HG03280 (cell line): ENCODE data around the gene SMO.
"Not testable (repeated sequence)": the region's sequence is repeated elsewhere in the genome, so short reads cannot be mapped to it uniquely, and the experiment has no call there.

ENCODE experiments used
- ATAC-seq: cut with Tn5 transposase; IDR thresholded peaks from one replicate; pipeline ENCODE4 v1.9.1; 2021; ENCODE audit warnings: mild to moderate bottlenecking, moderate library complexity; ENCODE audit not compliant: unreplicated experiment

Gene SMO

DNA sequence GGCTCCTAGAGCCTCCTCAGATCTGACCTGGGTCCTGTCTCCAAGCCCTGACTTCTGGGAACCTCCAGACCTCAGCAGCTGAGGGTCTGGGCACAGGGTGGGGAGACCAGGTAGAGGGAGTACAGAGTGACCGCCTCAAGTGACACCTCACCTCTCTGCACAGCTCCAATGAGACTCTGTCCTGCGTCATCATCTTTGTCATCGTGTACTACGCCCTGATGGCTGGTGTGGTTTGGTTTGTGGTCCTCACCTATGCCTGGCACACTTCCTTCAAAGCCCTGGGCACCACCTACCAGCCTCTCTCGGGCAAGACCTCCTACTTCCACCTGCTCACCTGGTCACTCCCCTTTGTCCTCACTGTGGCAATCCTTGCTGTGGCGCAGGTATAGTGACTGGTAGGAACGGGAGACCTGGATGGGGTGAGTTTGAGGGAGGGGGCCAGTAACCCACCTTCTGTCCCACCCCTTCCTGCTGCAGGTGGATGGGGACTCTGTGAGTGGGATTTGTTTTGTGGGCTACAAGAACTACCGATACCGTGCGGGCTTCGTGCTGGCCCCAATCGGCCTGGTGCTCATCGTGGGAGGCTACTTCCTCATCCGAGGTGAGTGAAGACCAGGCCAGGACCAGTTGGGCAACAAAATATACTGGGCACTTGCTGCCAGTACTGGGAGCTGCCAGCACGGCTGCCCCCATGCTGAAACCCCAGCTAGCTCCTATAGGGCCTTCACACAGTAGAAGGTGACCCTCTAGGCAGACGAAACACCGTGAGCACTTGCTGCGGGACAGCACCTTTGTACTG lies 17.8 kb downstream of the SMO start:
- no peak for ATAC-seq

DNA sequence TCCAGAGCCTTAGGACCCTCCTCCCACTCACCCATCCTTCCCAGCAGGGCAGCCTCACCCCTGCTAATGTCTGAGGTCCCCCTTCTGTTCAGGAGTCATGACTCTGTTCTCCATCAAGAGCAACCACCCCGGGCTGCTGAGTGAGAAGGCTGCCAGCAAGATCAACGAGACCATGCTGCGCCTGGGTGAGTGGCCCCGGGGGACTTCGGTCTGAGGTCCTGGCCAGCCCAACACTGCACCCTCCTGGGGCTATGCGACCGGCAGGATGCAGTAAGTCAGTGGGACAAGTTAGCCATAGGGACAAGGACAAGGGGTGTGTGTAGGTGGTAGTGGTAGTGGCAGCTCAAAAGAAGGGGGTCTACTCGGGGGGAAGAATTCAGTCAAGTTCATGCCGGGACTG lies 20.2 kb downstream of the SMO start:
- no peak for ATAC-seq

DNA sequence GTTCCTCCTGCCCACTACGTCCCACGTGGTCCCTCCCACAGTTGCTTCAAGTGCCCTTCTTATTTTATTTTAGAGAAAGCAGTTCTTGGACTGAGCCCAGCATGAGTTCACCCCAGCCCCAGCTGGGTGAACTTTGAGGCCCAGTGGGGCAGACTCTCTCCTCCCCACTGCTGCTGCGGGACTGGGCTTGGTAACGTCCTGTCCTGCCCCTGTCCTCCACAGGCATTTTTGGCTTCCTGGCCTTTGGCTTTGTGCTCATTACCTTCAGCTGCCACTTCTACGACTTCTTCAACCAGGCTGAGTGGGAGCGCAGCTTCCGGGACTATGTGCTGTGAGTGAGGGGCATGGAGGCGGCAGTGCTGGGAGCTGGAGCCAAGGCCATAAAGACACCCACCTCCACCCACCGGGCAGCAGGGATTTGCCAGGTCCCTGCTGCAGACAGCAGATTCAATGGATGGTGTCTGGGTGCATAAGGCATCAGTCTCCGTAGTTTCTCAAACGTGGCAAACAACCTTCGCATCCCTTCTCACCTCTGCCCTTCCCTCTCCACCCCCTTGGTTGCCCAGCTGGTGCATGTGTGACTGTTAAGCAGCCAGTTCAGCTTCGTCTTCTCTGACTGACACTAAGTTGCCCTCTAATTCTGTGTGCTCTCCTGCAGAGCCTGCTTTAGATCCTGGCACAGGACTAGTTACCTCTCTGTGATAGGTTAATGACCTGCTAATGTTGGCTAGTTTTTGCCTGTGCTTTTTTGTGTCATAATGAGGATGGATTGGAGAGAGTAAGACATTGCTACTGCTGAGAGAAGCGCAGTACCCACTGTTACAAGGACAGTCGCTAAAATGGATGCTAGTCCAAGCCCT lies 20.9 kb downstream of the SMO start:
- no peak for ATAC-seq

DNA sequence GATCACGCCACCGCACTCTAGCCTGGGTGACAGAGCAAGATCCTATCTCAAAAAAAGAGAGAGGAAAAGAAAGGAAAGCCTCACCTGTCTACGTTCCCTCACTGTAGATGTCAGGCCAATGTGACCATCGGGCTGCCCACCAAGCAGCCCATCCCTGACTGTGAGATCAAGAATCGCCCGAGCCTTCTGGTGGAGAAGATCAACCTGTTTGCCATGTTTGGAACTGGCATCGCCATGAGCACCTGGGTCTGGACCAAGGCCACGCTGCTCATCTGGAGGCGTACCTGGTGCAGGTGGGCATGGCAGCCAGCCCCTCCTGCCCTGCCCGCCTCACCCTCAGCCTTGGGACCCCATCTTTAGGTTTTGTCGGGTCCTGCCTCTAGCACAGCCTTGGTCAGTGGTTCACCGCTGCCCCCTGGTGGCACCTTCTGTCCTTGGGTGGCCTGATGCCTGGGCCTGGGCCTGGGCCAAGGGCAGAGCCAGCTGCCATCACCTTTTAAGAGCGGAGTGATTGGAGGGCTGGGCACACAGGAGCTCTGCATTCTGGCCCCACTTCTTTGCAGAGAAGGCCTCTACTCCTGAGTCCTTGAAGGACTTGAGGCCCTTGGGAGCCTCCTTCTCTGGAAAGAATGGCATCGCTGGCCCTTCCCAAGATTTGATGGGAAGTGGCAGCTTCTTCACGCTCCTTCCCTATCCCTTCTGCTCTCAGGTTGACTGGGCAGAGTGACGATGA lies 22.0 kb downstream of the SMO start:
- no peak for ATAC-seq

DNA sequence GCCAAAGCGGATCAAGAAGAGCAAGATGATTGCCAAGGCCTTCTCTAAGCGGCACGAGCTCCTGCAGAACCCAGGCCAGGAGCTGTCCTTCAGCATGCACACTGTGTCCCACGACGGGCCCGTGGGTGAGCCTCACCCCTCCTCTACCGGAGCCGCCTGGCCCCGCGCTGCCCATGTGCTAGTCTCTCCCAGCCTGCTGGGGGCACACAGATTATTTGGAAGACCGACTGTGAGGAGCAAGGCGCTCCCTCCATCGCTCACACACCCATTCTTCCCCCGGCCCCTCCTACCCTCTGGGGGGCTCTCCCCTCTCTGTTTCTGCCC lies 22.5 kb downstream of the SMO start:
- no peak for ATAC-seq

DNA sequence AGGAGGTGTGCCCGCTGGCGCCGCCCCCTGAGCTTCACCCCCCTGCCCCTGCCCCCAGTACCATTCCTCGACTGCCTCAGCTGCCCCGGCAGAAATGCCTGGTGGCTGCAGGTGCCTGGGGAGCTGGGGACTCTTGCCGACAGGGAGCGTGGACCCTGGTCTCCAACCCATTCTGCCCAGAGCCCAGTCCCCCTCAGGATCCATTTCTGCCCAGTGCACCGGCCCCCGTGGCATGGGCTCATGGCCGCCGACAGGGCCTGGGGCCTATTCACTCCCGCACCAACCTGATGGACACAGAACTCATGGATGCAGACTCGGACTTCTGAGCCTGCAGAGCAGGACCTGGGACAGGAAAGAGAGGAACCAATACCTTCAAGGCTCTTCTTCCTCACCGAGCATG lies 23.7 kb downstream of the SMO start:
- no peak for ATAC-seq

DNA sequence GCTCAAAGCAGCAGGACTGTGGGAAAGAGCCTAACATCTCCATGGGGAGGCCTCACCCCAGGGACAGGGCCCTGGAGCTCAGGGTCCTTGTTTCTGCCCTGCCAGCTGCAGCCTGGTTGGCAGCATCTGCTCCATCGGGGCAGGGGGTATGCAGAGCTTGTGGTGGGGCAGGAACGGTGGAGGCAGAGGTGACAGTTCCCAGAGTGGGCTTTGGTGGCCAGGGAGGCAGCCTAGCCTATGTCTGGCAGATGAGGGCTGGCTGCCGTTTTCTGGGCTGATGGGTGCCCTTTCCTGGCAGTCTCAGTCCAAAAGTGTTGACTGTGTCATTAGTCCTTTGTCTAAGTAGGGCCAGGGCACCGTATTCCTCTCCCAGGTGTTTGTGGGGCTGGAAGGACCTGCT lies 24.2 kb downstream of the SMO start:
- no peak for ATAC-seq

DNA sequence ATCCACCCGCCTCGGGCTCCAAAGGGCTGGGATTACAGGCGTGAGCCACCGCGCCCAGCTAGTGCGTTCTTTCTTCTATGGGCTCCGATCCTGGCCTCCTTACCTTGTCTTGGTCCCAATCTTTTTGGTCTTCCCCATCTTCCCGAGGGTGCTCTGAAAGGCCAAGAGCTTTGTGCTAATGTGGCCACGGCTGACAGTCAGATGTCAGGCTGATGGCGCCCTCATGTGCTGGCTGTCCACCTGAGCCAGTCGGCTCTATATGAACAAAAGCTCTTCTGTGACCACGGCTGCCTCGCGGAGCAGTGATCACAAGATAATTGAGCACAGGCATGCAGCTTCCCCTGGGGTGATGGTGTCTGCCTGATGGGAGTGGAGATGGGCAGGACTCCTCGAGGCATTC lies 25.4 kb downstream of the SMO start:
- ATAC-seq, result no peak

DNA sequence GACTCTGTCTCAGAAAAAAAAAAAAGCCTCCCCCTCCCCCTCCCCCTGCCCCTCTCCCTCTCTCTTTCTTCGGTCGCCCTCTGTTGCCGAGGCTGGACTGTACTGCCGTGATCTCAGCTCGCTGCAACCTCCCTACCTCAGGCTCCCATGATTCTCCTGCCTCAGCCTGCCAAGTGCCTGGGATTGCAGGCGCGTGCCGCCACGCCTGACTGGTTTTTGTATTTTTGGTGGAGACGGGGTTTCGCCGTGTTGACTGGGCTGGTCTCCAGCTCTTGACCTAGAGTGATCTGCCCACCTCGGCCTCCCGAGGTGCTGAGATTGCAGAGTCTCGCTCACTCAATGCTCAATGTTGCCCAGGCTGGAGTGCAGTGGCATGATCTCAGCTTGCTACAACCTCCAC lies 27.3 kb downstream of the SMO start:
- ATAC-seq, result not testable (repeated sequence)

DNA sequence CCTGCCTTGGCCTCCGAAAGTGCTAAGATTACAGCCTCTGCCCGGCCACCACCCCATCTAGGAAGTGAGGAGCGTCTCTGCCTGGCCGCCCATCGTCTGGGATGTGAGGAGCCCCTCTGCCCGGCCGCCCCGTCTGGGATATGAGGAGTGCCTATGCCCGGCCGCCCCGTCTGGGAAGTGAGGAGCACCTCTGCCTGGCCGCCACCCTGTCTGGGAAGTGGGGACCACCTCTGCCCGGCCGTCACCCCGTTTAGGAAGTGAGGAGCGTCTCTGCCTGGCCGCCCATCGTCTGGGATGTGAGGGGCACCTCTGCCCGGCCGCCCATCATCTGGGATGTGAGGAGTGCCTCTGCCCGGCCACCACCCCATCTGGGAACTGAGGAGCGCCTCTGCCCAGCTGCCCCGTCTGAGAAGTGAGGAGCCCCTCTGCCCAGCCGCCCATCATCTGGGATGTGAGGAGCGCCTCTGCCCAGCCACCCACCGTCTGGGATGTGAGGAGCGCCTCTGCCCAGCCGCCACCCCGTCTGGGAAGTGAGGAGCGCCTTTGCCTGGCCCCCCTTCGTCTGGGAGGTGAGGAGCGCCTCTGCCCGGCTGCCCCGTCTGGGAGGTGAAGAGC lies 27.8 kb downstream of the SMO start:
- not testable (repeated sequence) for ATAC-seq

DNA sequence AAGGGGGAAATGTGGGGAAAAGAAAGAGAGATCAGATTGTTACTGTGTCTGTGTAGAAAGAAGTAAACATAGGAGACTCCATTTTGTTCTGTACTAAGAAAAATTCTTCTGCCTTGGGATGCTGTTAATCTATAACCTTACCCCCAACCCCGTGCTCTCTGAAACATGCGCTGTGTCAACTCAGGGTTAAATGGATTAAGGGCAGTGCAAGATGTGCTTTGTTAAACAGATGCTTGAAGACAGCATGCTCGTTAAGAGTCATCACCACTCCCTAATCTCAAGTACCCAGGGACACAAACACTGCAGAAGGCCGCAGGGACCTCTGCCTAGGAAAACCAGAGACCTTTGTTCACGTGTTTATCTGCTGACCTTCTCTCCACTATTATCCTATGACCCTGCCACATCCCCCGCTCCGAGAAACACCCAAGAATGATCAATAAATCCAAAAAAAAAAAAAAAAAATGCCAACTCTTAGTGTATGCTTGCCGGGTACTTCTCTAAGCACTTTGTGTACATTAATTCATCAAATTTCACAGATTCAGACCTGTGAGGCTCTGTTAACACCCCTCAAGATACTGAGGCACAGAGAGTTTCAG lies 28.5 kb downstream of the SMO start:
- not testable (repeated sequence) for ATAC-seq

DNA sequence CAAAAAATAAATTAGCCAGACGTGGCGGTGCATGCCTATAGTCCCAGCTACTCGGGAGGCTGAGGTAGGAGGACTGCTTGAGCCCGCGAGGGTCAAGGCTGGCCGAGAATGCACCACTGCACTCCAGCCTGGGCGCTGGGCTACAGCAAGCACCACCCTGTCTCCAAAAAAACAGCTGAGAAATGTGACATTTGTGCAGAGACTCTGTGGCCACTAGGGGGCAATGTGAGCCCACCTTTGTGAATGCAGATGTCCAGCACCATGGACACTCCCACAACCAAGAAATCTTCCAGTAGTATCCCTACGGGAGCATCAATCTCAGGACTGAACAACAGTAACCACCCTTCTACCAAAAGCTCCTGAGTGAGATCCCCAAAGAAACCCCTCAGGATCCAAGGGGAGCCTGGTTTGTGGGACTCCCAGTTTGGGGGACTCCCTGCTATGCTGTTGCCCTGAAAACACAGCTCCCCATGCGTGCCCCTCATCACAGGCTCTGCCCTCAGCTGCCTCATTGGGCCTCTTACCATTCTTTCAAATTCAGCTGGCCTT lies 30.2 kb downstream of the SMO start:
- no peak for ATAC-seq

DNA sequence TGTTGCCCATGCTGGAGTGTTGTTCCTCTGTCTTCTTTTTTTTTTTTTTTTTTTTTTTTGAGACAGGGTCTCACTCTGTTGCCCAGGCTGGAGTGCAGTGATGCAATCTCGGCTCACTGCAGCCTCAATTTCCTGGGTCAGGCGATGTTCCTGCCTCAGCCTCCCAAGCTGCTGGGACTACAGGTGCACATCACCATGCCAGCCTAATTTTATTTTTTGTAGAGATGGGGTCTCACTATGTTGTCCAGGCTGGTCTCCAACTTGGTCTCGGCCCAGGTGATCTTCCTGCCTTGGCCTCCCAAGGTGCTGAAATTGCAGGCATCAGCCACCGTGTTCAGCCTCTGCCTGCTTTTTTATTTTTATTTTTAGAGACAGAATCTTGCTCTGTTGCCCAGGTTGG lies 30.7 kb downstream of the SMO start:
- ATAC-seq, result not testable (repeated sequence)

DNA sequence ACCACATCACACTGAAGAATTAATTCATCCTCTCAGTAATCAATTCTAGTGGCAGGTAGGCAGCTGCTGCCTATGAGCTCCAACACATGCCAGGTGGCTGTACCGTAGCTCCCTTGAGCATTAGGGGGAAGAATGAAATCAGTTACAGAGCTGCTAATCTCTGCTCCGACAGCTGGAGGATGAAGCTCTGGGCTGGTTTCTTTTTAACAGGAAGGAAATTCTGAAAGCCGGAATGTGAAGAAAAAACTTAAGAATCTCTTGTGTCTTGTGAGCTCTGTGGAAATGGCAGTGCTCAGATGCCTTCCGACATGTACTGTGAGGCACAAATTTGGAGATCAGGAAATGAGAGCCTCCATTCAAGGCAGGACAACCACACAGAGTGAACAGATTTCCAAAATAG lies 33.6 kb downstream of the SMO start:
- ATAC-seq, result no peak

DNA sequence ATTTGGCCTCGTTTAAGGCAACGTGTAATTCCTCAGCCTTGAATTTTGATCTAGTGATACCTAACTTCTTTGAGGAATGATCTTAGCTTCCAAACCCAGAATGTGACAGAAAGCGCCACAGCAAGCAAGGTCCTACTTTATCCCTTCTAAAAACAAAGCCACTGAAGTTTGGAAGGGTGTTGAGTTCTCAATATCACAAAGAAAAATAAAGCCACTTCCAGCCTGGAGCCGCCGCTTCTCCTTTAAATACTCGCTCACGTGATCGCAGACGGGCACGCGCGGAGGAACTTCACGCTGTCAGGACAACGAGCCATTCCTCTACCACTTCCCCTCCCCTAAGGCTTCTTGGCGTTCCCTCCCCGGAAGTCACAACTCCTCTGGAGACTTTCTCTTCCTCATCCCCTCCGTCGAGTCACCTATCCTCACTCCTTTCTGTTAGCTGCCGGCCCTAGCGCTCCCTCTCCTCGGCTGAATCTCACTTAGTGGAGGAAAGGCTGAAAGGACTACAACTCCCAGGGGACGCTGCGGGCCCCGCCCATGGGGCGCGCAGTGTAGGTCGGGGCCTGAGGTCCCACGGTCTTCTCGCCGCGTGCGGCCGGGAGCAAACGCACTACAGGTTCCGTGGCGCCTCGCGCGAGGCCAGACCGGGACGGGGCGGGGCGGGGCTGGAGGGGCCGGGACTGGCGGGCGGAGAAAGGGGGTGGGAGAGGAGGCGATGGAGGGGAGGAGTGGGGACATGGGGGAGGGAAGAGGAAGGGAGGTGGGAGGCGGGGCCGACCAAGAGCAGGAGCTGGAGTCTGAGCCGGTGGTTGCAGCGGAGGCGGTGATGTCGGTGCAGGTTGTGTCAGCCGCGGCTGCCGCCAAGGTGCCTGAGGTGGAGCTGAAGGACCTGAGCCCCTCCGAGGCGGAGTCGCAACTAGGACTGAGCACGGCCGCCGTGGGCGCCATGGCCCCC lies 36.1 kb downstream of the SMO start, which contains the start of gene AHCYL2:
Gene AHCYL2 (plus strand): TSS at position 780 of the 955 bp plus-strand sequence.
- ATAC-seq, result peak; percentile 92

DNA sequence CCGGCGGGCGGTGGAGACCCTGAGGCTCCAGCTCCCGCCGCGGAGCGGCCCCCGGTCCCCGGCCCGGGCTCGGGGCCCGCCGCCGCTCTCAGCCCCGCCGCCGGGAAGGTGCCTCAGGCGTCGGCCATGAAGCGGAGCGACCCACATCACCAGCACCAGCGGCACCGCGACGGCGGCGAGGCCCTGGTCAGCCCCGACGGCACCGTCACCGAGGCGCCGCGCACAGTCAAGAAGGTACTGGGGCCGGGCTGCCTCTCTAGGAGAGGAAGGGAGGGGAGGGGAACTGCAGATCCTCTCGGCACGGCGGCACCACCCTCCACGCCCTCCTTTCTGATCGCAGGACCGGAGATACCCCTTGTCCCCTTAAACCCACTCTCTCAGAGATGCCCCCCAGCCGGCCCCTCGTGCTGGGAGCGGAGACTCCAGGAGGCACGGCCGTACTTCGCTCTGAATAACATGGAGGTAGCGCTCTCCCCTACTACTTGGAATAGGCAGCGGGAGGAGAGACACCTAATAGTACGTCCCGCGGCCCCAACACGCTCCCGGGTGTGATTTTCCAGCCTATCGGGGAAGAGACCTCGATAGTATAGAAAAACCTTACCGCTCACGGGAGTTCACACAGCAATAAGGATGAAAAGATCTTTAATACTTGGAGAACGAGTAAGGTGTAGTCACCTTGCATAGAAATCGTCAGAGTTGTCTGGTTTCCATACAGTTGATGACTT lies 36.9 kb downstream of the SMO start:
- peak; percentile 30 for ATAC-seq

DNA sequence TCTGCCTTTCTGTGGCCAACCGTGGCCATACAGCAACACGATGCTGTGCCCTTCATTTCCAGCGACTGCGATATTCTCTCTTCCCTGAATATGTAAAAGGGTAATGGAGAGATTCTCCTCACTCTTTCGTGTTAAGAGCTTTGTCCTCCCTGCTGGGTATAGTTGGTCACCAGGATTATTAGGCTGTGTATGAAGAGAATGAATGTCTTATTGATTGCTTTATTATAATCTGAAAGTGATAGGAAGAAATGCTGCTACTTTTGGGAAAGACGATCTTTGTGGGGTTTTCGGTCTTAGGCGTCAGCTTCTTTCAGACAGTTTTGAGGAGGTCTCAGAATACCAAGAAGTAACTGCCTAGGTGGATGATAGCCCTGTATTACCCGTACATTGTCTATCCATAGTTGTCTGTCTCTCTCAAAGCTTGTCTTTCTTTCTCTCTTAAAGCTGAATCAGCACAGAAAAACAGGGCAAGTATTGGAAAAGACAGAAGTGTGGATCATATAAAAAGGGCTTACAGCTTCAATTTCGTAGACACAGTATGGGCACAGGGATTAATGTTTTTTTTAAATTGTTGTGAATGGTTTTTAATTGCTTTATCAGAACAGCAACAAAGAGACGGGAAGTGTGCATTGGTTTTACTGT lies 37.6 kb downstream of the SMO start:
- no peak for ATAC-seq
